HEK293 (cell line): ENCODE data around the gene MFSD11.

Source experiments
- BCL6B ChIP-seq: fragments of 450-650 bp; formaldehyde crosslinking; IDR thresholded peaks from 2 replicates; pipeline ENCODE4 v1.5.1; 2017; ENCODE audit warnings: missing biosample characterization, missing genetic modification characterization
- FEZF1 ChIP-seq: fragments of 450-650 bp; formaldehyde crosslinking; IDR thresholded peaks from 2 replicates; pipeline ENCODE4 v1.5.1; 2016; ENCODE audit warnings: missing biosample characterization, missing genetic modification characterization
- HOXA7 ChIP-seq: sonication (generic); formaldehyde crosslinking; IDR thresholded peaks from 2 replicates; pipeline ENCODE4 v1.8.1; 2022; ENCODE audit warnings: missing genetic modification reagents, borderline replicate concordance
- MZF1 ChIP-seq: fragments of 450-650 bp; formaldehyde crosslinking; IDR thresholded peaks from 2 replicates; pipeline ENCODE4 v1.5.1; 2017; ENCODE audit warnings: missing biosample characterization, missing genetic modification characterization, borderline replicate concordance
- YY1 ChIP-seq: fragments of 450-650 bp; formaldehyde crosslinking; IDR thresholded peaks from 2 replicates; pipeline ENCODE4 v1.5.1; 2018; ENCODE audit warnings: missing biosample characterization, missing genetic modification characterization
- ZBTB26 ChIP-seq: fragments of 450-650 bp; formaldehyde crosslinking; optimal IDR thresholded peaks from 2 replicates; pipeline ENCODE3; 2016; ENCODE audit warnings: missing biosample characterization, mild to moderate bottlenecking, missing genetic modification characterization
- ZBTB44 ChIP-seq: fragments of 450-650 bp; IDR thresholded peaks from 2 replicates; pipeline ENCODE4 v1.5.1; 2018; ENCODE audit warnings: missing biosample characterization, mild to moderate bottlenecking, missing genetic modification characterization
- ZBTB7A ChIP-seq: fragments of 450-650 bp; formaldehyde crosslinking; IDR thresholded peaks from 2 replicates; pipeline ENCODE4 v1.5.1; 2016; ENCODE audit warnings: low read depth, missing biosample characterization, missing genetic modification characterization
- ZBTB8A ChIP-seq: fragments of 450-650 bp; formaldehyde crosslinking; IDR thresholded peaks from 2 replicates; pipeline ENCODE4 v1.5.1; 2016; ENCODE audit warnings: missing biosample characterization, missing genetic modification characterization
- ZNF132 ChIP-seq: fragments of 450-650 bp; formaldehyde crosslinking; IDR thresholded peaks from 2 replicates; pipeline ENCODE4 v1.5.1; 2017; ENCODE audit warnings: missing biosample characterization, missing genetic modification characterization, borderline replicate concordance
- ZNF146 ChIP-seq: fragments of 450-650 bp; formaldehyde crosslinking; IDR thresholded peaks from 2 replicates; pipeline ENCODE4 v1.5.1; 2016; ENCODE audit warnings: missing biosample characterization, missing genetic modification characterization
- ZNF148 ChIP-seq: fragments of 450-650 bp; formaldehyde crosslinking; IDR thresholded peaks from 2 replicates; pipeline ENCODE4 v1.5.0; 2017; ENCODE audit warnings: missing biosample characterization, missing genetic modification characterization, borderline replicate concordance
- ZNF184 ChIP-seq: fragments of 450-650 bp; IDR thresholded peaks from 2 replicates; pipeline ENCODE4 v1.5.1; 2018; ENCODE audit warnings: missing biosample characterization, mild to moderate bottlenecking, missing genetic modification characterization
- ZNF274 ChIP-seq, 2 experiments: fragments of 200-500 bp in 1 of 2; fragments of 450-650 bp in 1 of 2; sonication (Bioruptor generic) in 1 of 2; formaldehyde crosslinking in 1 of 2; IDR thresholded peaks; 2 replicates each; pipeline versions ENCODE4 v1.5.1 to v1.6.1; 2014 to 2016; ENCODE audit warnings: borderline replicate concordance in 1 of 2, inconsistent platforms in 1 of 2, low read length in 1 of 2, missing biosample characterization in 1 of 2, missing genetic modification characterization in 1 of 2
- ZNF302 ChIP-seq: fragments of 450-650 bp; formaldehyde crosslinking; IDR thresholded peaks from 2 replicates; pipeline ENCODE4 v1.5.1; 2016; ENCODE audit warnings: missing biosample characterization, missing genetic modification characterization, low read depth
- ZNF341 ChIP-seq: fragments of 450-650 bp; formaldehyde crosslinking; IDR thresholded peaks from 2 replicates; pipeline ENCODE4; 2016; ENCODE audit warnings: low read depth, missing biosample characterization, missing genetic modification characterization
- ZNF473 ChIP-seq: fragments of 450-650 bp; formaldehyde crosslinking; IDR thresholded peaks from 2 replicates; pipeline ENCODE4 v1.5.1; 2017; ENCODE audit warnings: missing biosample characterization, missing genetic modification characterization
- ZNF530 ChIP-seq: fragments of 450-650 bp; formaldehyde crosslinking; IDR thresholded peaks from 2 replicates; pipeline ENCODE4 v1.5.1; 2016; ENCODE audit warnings: low read depth, missing biosample characterization, missing genetic modification characterization
- ZNF558 ChIP-seq: fragments of 450-650 bp; formaldehyde crosslinking; IDR thresholded peaks from 2 replicates; pipeline ENCODE4 v1.5.1; 2016; ENCODE audit warnings: missing biosample characterization, missing genetic modification characterization
- ZNF560 ChIP-seq: fragments of 450-650 bp; formaldehyde crosslinking; IDR thresholded peaks from 2 replicates; pipeline ENCODE4 v1.5.1; 2017; ENCODE audit warnings: missing biosample characterization, missing genetic modification characterization, borderline replicate concordance
- ZNF600 ChIP-seq: fragments of 450-650 bp; formaldehyde crosslinking; IDR thresholded peaks from 2 replicates; pipeline ENCODE4 v1.5.1; 2016; ENCODE audit warnings: missing biosample characterization, missing genetic modification characterization
- ZNF610 ChIP-seq: fragments of 450-650 bp; formaldehyde crosslinking; IDR thresholded peaks from 2 replicates; pipeline ENCODE4 v1.5.1; 2016; ENCODE audit warnings: missing biosample characterization, missing genetic modification characterization, borderline replicate concordance
- ZNF623 ChIP-seq: fragments of 450-650 bp; formaldehyde crosslinking; IDR thresholded peaks from 2 replicates; pipeline ENCODE4 v1.5.1; 2016; ENCODE audit warnings: missing biosample characterization, missing genetic modification characterization
- ZNF654 ChIP-seq: fragments of 450-650 bp; formaldehyde crosslinking; IDR thresholded peaks from 2 replicates; pipeline ENCODE4 v1.5.1; 2016; ENCODE audit warnings: low read depth, missing biosample characterization, missing genetic modification characterization
- TF ChIP-seq, protein P1 (sequence below): fragments of 450-650 bp; formaldehyde crosslinking; IDR thresholded peaks from 2 replicates; pipeline ENCODE4 v1.5.1; 2017; ENCODE audit warnings: missing biosample characterization, mild to moderate bottlenecking, missing genetic modification characterization, moderate library complexity
- TF ChIP-seq, protein P2 (sequence below): IDR thresholded peaks from 2 replicates; pipeline ENCODE4 v1.6.1; 2011; ENCODE audit warnings: mild to moderate bottlenecking, low read depth, low read length, borderline replicate concordance
- TF ChIP-seq, protein P3 (sequence below): fragments of 450-650 bp; formaldehyde crosslinking; IDR thresholded peaks from 2 replicates; pipeline ENCODE4 v1.5.1; 2016; ENCODE audit warnings: missing biosample characterization, missing genetic modification characterization

Gene MFSD11

DNA sequence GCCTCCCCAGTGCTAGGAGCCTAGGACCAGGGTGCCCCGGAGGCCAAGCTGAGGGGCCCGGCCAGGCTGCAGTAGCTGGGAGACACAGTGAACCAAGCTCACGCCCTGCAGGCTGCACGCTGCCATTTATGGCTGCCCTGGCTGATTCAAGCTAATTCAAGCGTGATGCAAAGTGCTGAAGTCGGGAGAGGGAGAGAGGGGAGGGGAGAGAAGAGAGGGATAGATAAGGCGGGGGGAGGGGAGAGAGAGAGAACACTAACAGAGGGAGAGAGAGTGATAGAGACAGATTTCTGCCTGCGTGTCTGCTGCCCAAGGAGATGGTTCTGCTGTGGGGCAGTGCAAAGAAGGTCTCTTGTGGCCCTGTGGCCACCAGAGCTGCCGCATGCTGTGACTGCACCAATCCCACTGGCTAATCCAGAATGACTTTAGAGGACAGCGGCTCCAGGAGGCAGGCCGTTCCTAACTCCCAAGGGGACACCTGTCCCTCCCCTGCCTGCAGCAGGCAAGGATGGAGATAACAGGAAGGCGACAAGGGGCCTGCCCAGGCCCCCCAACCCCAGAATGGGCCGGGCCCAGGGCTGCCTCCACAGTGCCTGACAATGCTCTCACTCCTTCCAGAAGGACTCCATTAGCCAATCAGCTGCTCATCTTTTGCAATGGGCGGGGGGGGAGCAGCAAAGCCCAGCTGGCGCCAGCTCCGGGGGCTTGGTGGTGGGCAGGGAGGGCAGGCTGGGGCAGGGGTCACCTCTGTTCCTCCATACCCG, 40.0 kb upstream of the MFSD11 start (continued):
- no peak for TF ChIP-seq ZNF560 (tag by site-specific recombination)
- peak; percentile 88 for TF ChIP-seq ZBTB8A (tag by site-specific recombination)
- no peak for TF ChIP-seq ZBTB26 (tag by site-specific recombination)
- TF ChIP-seq ZNF600 (tag by site-specific recombination) = peak; percentile 95
- TF ChIP-seq ZNF654 (tag by site-specific recombination) = no peak
- no peak for TF ChIP-seq ZNF148 (tag by site-specific recombination)
- no peak for TF ChIP-seq ZBTB7A (tag by site-specific recombination)
- TF ChIP-seq BCL6B (tag by site-specific recombination) = no peak
- TF ChIP-seq YY1 (tag by site-specific recombination) = peak; percentile 62; the same call in 1 of the 2 replicates
- TF ChIP-seq ZNF473 (tag by site-specific recombination) = no peak
- TF ChIP-seq ZNF558 = no peak
- no peak for TF ChIP-seq ZNF132 (tag by site-specific recombination)
- TF ChIP-seq, protein P1, sequence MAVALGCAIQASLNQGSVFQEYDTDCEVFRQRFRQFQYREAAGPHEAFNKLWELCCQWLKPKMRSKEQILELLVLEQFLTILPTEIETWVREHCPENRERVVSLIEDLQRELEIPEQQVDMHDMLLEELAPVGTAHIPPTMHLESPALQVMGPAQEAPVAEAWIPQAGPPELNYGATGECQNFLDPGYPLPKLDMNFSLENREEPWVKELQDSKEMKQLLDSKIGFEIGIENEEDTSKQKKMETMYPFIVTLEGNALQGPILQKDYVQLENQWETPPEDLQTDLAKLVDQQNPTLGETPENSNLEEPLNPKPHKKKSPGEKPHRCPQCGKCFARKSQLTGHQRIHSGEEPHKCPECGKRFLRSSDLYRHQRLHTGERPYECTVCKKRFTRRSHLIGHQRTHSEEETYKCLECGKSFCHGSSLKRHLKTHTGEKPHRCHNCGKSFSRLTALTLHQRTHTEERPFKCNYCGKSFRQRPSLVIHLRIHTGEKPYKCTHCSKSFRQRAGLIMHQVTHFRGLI (tag by site-specific recombination) = no peak
- TF ChIP-seq ZNF341 (tag by site-specific recombination) = peak; percentile 87
- TF ChIP-seq ZNF623 = peak; percentile 72
- TF ChIP-seq ZNF146 = no peak
- TF ChIP-seq, protein P2, sequence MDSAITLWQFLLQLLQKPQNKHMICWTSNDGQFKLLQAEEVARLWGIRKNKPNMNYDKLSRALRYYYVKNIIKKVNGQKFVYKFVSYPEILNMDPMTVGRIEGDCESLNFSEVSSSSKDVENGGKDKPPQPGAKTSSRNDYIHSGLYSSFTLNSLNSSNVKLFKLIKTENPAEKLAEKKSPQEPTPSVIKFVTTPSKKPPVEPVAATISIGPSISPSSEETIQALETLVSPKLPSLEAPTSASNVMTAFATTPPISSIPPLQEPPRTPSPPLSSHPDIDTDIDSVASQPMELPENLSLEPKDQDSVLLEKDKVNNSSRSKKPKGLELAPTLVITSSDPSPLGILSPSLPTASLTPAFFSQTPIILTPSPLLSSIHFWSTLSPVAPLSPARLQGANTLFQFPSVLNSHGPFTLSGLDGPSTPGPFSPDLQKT = no peak
- 0 out of 2 replicates have a peak, but pooled peaks have one; percentile 8 for TF ChIP-seq ZBTB44 (tag by site-specific recombination)
- no peak for TF ChIP-seq ZNF184 (tag by site-specific recombination)
- peak; percentile 81 for TF ChIP-seq FEZF1 (tag by site-specific recombination)
- TF ChIP-seq, protein P3, sequence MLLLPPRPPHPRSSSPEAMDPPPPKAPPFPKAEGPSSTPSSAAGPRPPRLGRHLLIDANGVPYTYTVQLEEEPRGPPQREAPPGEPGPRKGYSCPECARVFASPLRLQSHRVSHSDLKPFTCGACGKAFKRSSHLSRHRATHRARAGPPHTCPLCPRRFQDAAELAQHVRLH (tag by site-specific recombination) = peak; percentile 85
- peak; percentile 90 for TF ChIP-seq ZNF610 (tag by site-specific recombination)
- no peak for TF ChIP-seq ZNF274 (IDR thresholded peaks at IDR 0.05; ENCODE audit: low read length)
- TF ChIP-seq ZNF274 (tag by site-specific recombination; IDR thresholded peaks at IDR 0.05; ENCODE audit: borderline replicate concordance) = no peak
- TF ChIP-seq ZNF302 (tag by site-specific recombination) = no peak
- TF ChIP-seq MZF1 (tag by site-specific recombination) = no peak
- no peak for TF ChIP-seq HOXA7
- TF ChIP-seq ZNF530 = no peak
